GM18508 (cell line): ENCODE measurements around the gene TOB1.

Experiments used
- ATAC-seq: cut with Tn5 transposase; IDR thresholded peaks from one replicate; pipeline ENCODE4 v1.9.1; 2021; ENCODE audit warnings: moderate number of reproducible peaks; ENCODE audit not compliant: insufficient read depth, unreplicated experiment

The TOB1 gene

GRCh38 chr17:50815400-50815799 is 50.8 kb downstream of the TOB1 start:
- no peak for ATAC-seq

- ATAC-seq: no peak
Observed at GRCh38 chr17:50813583-50813982, 52.6 kb downstream of the TOB1 start.
